Measurements from ENCODE around the gene ADAMTS5.

Gene ADAMTS5

GRCh38 chr21:26887251-26887650 is 79.6 kb downstream of the ADAMTS5 start:
- no peak for DNase-seq (ENCODE audit: low spot score)

- DNase-seq (ENCODE audit: low spot score) = no peak
Measured at GRCh38 chr21:26884436-26884835, 82.5 kb downstream of the ADAMTS5 start.

- DNase-seq (ENCODE audit: low spot score) = no peak
Measured at GRCh38 chr21:26883768-26884167, 83.1 kb downstream of the ADAMTS5 start.

- no peak for DNase-seq (ENCODE audit: low spot score)
Measured at GRCh38 chr21:26881504-26882228, 85.2 kb downstream of the ADAMTS5 start.

GRCh38 chr21:26877018-26877417 is 89.9 kb downstream of the ADAMTS5 start:
- DNase-seq (ENCODE audit: low spot score) = no peak

GRCh38 chr21:26874347-26874746 is 92.5 kb downstream of the ADAMTS5 start:
- DNase-seq (ENCODE audit: low spot score) = no peak
